Measurements from ENCODE around the gene LIMK1.

- TF ChIP-seq, protein P1, sequence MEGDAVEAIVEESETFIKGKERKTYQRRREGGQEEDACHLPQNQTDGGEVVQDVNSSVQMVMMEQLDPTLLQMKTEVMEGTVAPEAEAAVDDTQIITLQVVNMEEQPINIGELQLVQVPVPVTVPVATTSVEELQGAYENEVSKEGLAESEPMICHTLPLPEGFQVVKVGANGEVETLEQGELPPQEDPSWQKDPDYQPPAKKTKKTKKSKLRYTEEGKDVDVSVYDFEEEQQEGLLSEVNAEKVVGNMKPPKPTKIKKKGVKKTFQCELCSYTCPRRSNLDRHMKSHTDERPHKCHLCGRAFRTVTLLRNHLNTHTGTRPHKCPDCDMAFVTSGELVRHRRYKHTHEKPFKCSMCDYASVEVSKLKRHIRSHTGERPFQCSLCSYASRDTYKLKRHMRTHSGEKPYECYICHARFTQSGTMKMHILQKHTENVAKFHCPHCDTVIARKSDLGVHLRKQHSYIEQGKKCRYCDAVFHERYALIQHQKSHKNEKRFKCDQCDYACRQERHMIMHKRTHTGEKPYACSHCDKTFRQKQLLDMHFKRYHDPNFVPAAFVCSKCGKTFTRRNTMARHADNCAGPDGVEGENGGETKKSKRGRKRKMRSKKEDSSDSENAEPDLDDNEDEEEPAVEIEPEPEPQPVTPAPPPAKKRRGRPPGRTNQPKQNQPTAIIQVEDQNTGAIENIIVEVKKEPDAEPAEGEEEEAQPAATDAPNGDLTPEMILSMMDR (IDR thresholded peaks at IDR 0.05): no peak
- no peak for TF ChIP-seq POLR2A (IDR thresholded peaks at IDR 0.05)
Observed at GRCh38 chr7:74059037-74059436, 24.6 kb upstream of the LIMK1 start.
